GM21786 (cell line): ENCODE data around the gene ZNF79.

Source experiments
- ATAC-seq: cut with Tn5 transposase; IDR thresholded peaks from one replicate; pipeline ENCODE4 v1.9.1; 2021; ENCODE audit not compliant: unreplicated experiment

Gene ZNF79

GRCh38 chr9:127397646-127398274 lies 26.4 kb upstream of the ZNF79 start:
- ATAC-seq, result no peak

DNA sequence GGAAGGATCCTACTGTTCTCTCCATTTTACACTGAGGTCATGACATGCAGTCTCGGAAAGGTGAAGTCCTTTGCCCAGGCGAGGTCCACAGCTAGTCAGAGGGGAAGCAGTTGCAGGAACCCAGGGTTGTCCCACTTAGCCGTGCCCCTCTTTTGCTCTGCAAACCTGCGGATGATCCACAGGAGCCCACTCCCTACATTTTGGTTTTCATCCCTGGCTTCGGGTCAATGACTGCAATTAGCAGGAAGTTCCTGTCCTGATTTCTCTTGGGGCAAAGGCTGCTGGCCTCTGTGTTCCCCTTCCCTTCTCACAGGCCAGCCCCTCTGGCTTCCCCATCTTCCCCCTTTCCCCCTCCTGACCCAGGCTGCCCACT lies 25.9 kb upstream of the ZNF79 start:
- ATAC-seq, result no peak

DNA sequence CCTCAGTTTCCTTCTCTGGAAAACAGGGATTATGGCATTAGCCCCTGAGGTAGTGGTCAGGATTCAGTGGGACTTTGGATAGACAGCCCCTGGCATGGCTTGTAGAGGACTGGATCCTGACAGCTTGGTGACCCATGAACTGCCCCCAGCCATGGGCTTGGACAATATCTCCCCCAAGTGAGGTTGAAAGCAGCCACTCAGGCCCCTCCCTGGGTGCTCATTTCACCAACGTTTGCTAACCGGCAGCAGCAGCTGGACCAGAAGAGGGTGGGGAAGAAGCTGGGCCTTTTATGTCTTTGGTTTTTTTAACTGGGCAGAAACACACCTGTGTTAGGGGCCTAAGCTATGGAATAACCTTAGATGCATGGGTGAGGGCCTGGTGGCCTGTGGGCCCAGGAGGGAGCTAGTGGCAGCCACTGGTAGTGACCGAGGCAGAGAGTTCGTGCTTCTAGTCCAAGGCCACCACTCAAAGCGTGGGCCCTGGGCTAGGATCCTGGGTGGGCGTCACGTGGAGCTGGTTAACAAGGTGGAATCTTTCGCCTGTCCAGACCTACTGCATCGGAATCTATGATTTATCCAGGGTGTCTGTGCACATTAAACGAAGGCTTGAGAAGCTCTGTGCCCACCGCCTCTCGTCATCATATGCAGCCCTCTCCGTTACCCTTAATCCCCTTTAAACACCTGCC lies 25.3 kb upstream of the ZNF79 start:
- no peak for ATAC-seq

GRCh38 chr9:127399736-127400269 lies 24.4 kb upstream of the ZNF79 start:
- no peak for ATAC-seq

- ATAC-seq, result no peak
Observed at GRCh38 chr9:127402401-127403090, 21.6 kb upstream of the ZNF79 start.

- ATAC-seq, result no peak
Observed at GRCh38 chr9:127403507-127404192, 20.5 kb upstream of the ZNF79 start.

DNA sequence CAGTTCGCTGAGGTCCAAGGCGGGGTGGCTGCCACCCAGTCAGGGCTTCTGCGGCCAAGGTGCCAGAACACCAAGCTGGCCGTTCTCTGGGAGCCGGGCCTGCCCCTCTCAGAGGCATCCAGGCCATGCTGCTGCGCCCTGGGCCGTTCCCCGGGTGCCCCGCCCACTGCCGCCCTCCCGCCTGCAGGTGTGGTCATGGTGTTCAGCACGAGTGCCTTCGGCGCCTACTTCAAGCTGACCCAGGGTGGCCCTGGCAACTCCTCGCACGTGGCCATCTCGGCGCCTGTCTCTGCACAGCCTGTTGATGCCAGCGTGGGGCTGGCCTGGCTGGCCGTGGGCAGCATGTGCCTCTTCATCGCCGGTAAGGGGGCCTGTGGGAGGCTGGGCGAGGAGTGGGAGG lies 19.6 kb upstream of the ZNF79 start:
- no peak for ATAC-seq

- no peak for ATAC-seq
Observed at GRCh38 chr9:127405344-127406125, 18.6 kb upstream of the ZNF79 start.

GRCh38 chr9:127406799-127407491 lies 17.2 kb upstream of the ZNF79 start:
- ATAC-seq, result no peak

GRCh38 chr9:127407492-127407843 lies 16.7 kb upstream of the ZNF79 start:
- no peak for ATAC-seq

DNA sequence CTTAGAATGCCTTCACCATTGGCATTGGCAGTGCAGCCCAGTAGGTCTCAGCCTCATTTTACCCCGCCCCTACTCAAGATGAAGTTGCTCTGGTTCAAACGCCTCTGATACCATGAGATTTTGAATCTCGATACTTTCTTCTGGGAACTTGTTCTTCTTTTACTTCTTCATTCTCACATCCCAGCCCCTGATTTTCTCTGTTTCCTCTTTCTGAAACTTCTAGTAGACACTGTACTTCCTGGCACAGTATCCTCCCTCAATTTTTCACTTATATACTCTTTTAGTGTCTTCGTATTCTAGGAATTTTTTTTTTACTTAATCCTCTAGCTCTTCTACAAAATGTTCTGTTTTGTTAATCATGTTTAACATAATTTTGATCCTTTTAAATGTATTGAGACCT lies 13.1 kb upstream of the ZNF79 start:
- no peak for ATAC-seq

DNA sequence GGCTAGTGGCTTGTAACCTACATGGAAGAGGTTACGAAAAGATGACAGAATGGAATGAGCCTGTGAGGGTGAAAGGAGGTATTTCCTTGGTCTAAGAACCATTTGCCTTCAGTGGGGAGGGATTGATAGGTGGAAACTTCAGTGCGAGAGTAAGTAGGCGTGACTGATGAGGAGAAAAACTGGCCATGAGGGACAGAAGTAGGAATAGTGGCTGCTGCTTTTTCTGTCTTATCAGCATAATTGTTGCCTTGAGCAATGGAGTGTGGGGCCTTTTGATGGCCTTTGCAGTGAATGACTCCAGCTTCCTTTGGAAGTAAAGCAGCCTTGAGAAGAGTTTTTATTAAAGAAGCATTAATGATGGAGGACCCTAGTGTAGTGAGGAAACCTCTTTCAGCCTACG lies 9.0 kb upstream of the ZNF79 start:
- no peak for ATAC-seq

DNA sequence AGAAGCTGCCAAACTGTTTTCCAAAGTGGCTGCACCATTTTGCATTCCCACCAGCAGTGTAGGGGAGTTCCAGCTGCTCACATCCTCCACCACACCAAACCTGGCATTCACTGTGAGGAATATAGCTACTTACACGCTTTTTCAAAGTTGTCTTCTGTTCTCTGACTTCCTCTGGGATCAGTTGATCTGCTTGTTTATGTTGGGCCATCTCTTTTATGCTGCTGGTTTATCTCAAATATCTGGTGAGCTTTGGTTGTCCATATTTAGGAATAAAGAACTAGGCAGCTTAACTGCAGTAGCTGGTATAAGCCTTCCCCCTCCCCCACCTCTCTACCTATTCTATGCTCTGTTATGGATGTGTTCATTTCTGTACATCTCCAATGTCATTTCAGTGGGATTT lies 8.5 kb upstream of the ZNF79 start:
- ATAC-seq, result no peak

- no peak for ATAC-seq
Observed at GRCh38 chr9:127417131-127418036, 6.8 kb upstream of the ZNF79 start.

DNA sequence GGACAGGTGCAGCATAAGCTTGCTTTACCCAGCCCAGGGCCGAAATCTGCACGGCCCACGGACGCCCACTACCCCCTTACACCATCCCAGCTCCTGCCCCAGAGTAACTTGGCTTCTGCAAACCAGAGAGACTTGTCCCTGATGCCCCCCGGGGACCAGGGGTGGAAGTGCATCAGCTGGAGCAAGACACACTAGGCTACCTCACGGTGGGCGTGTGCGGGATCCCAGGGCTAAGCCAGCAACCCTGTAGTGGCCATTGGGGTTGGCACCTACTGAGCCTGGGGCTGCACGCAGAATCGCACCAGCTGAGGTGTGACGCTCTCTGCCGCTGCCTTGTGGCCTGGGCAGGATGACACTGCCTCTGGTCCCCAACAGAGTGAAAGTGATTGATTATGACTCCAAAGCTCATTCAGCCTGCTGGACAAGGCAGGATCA lies 6.1 kb upstream of the ZNF79 start:
- ATAC-seq, result no peak

- no peak for ATAC-seq
Observed at GRCh38 chr9:127419348-127419747, 4.8 kb upstream of the ZNF79 start.

GRCh38 chr9:127421057-127421456 lies 3.1 kb upstream of the ZNF79 start:
- no peak for ATAC-seq

DNA sequence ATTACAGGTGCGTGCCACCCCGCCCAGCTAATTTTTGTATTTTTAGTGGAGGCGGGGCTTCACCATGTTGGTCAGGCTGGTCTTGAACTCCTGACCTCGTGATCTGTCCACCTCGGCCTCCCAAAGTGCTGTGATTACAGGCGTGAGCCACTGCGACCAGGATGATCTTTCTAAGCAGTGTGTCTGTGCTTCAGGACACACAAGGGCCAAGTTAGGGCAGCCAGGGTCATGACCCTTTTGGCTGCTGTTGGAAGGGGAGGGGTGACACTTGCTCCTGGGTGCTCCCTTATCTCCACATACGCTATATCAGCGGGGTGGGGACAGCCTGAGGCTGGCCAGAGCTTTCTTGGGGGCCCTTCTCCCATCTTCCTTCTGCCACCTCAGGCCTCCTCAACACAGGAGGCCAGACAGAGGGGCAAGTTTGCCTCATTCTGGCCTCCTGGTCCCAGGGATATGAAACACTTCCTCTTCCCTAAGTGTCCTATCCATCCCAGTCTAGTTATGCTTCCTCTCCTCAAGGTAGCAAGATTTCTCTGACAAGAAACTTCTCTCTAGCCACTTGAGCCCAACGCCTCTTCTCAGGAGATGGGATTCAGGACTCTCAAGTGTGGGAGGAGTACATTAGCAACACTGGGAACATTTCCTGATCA lies 1.9 kb upstream of the ZNF79 start:
- ATAC-seq, result no peak

DNA sequence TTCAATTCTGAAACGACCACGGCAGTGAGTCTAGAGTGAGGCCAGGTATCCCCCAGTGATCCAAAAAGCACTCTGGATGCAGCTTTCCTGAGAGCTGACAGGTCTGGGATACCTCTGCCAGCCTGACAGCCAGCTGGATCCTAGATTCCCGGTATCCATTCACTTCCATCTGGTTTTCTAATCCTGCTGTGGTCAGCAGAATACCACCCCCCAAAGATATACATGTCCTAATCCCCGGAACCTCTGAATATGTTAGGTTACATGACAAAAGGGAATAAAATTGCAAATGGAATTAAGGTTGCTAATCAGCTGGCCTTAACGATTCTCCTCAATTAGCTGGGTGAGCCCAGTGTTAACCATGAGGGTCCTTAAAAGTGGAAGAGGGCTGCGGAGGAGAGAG lies 1.4 kb upstream of the ZNF79 start:
- ATAC-seq, result no peak
